GM12875 (cell line): ENCODE measurements around the gene SUCLG1.

Experiments
- H3K4me3 ChIP-seq: one replicate; pipeline ENCODE4 v1.5.1; 2011; ENCODE audit warnings: low read depth, low read length, control low read depth
- TF ChIP-seq, protein P1 (sequence below): IDR thresholded peaks from 2 replicates; pipeline ENCODE4 v1.5.1; 2011; ENCODE audit warnings: low read depth, mild to moderate bottlenecking, control low read depth, inconsistent platforms, low read length, moderate library complexity, borderline replicate concordance; ENCODE audit not compliant: insufficient read depth

SUCLG1 gene

GRCh38 chr2:84493514-84493913 lies 34.4 kb upstream of the SUCLG1 start:
- TF ChIP-seq, protein P1, sequence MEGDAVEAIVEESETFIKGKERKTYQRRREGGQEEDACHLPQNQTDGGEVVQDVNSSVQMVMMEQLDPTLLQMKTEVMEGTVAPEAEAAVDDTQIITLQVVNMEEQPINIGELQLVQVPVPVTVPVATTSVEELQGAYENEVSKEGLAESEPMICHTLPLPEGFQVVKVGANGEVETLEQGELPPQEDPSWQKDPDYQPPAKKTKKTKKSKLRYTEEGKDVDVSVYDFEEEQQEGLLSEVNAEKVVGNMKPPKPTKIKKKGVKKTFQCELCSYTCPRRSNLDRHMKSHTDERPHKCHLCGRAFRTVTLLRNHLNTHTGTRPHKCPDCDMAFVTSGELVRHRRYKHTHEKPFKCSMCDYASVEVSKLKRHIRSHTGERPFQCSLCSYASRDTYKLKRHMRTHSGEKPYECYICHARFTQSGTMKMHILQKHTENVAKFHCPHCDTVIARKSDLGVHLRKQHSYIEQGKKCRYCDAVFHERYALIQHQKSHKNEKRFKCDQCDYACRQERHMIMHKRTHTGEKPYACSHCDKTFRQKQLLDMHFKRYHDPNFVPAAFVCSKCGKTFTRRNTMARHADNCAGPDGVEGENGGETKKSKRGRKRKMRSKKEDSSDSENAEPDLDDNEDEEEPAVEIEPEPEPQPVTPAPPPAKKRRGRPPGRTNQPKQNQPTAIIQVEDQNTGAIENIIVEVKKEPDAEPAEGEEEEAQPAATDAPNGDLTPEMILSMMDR: no peak
- H3K4me3 ChIP-seq: no peak overlapping the region

- TF ChIP-seq, protein P1: no peak
- no peak overlapping the region for H3K4me3 ChIP-seq
Observed at GRCh38 chr2:84492571-84492970, 33.5 kb upstream of the SUCLG1 start.

DNA sequence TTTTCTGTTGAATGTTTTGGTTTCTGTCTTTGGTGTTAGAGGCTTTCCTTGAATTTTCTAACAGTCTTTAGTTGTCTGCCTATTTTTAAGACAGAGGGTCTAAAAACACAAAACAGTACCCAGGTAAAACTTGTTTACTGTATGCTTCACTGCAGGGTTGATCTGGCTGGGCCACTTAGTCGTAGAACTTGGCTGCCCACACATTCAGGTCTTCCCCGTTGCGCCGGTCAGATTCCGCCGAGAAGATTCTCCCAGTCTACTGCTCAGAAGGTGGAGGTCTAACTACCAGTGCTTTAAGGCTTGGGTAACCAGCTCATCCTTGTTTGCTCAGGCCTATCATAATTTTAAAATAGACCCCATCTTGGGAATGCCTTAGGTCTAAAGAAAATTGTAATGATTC lies 32.7 kb upstream of the SUCLG1 start:
- no peak overlapping the region for H3K4me3 ChIP-seq
- TF ChIP-seq, protein P1: no peak

- no peak overlapping the region for H3K4me3 ChIP-seq
- TF ChIP-seq, protein P1: no peak
Observed at GRCh38 chr2:84491256-84491655, 32.2 kb upstream of the SUCLG1 start.

DNA sequence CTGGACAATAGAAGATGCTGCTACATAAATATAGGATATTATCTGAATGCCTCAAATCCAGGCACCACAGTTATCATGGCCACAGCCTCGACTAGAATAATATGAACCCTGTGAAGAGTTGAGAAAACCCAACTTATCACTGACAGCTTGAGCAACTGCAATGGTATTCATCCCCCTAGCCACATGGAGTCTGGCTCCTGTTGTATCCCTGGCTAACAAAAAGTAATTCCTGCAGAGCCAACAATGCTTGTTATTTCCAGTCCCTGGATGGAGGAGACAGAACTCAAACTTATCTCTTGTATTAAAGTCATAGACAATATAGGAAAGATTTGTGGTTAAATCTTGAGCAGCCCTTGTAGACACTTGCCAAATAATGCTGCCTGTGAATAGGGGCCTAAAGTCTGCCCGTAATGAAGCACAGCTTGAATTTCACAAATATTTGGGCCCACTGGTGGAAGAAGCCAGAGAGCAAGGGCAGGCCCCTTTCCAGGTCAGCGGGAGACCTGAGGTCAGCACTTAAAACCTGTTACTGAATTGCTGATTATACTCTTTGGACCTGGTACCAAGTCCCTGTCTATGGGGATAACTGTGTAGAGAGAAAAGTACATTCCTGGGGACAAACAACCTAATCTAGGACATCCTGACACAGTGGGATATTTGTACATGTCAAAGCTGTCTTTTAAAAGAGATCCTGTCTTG lies 28.4 kb upstream of the SUCLG1 start:
- TF ChIP-seq, protein P1: no peak
- H3K4me3 ChIP-seq: no peak overlapping the region

GRCh38 chr2:84486441-84487115 lies 27.5 kb upstream of the SUCLG1 start:
- TF ChIP-seq, protein P1: no peak
- H3K4me3 ChIP-seq: no peak overlapping the region

DNA sequence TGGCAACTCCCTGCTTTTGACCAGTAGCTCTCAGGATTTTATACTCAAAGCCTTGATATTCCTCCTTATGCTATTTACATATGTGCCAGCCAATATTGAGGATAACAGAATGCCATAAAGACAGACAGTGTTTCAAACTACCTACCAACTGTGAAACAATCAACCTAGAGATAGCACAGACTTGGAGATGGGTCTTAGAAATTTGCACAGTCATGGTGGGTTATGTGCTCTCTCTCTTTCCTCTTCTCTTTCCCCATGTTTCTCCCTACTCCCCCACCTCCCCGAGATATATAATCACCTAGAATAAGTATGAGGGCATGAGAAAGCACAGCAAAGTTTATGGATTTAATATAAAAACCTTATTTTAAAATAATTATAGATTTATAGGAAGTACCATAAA lies 24.2 kb upstream of the SUCLG1 start:
- H3K4me3 ChIP-seq: no peak overlapping the region
- TF ChIP-seq, protein P1: no peak
